CD1c-positive myeloid dendritic cell (primary cell): ENCODE measurements around the gene IQGAP3.

Source experiments
- DNase-seq: peaks from one replicate; pipeline ENCODE4 v3.0.0-alpha.2; 2016; ENCODE audit errors: extremely low spot score

IQGAP3 gene

GRCh38 chr1:156513185-156513584, 59.2 kb downstream of the IQGAP3 start:
- no peak for DNase-seq

- DNase-seq, result peak; percentile 53
These were observed 60.7 kb downstream of the IQGAP3 start for GRCh38 chr1:156511644-156512043.

GRCh38 chr1:156510709-156511108, 61.7 kb downstream of the IQGAP3 start:
- DNase-seq, result no peak

- no peak for DNase-seq
These were observed 62.8 kb downstream of the IQGAP3 start for GRCh38 chr1:156509424-156510034.

GRCh38 chr1:156508955-156509234, 63.5 kb downstream of the IQGAP3 start:
- no peak for DNase-seq

GRCh38 chr1:156508205-156508954, 64.0 kb downstream of the IQGAP3 start:
- peak; percentile 56 for DNase-seq

GRCh38 chr1:156506450-156506849, 65.9 kb downstream of the IQGAP3 start:
- DNase-seq, result no peak

GRCh38 chr1:156505679-156506298, 66.6 kb downstream of the IQGAP3 start:
- DNase-seq, result no peak

- peak; percentile 98 for DNase-seq
These were observed 67.3 kb downstream of the IQGAP3 start for GRCh38 chr1:156504821-156505678.

GRCh38 chr1:156504438-156504813, 67.9 kb downstream of the IQGAP3 start:
- peak; percentile 16 for DNase-seq

- no peak for DNase-seq
These were observed 68.5 kb downstream of the IQGAP3 start for GRCh38 chr1:156503698-156504437.

- DNase-seq, result peak; percentile 74
These were observed 69.3 kb downstream of the IQGAP3 start for GRCh38 chr1:156502894-156503697.

- DNase-seq, result no peak
These were observed 69.9 kb downstream of the IQGAP3 start for GRCh38 chr1:156502391-156502893.

GRCh38 chr1:156500793-156501506, 71.4 kb downstream of the IQGAP3 start:
- peak; percentile 96 for DNase-seq

GRCh38 chr1:156500543-156500792, 71.9 kb downstream of the IQGAP3 start, which contains the start of gene MEF2D:
Gene MEF2D, minus strand, starts transcription at chr1:156500775. Its CDS starts 17,483 bp downstream, at chr1:156483292.
- no peak for DNase-seq

- DNase-seq, result peak; percentile 39
These were observed 72.4 kb downstream of the IQGAP3 start for GRCh38 chr1:156499842-156500542.

GRCh38 chr1:156499194-156499841, 73.0 kb downstream of the IQGAP3 start:
- DNase-seq, result no peak

GRCh38 chr1:156498432-156499193, 73.8 kb downstream of the IQGAP3 start:
- DNase-seq, result peak; percentile 47
